Measurements from ENCODE around the gene DLK2. TPM values are rescaled to one million over a fixed set of nuclear protein-coding genes. Genes with fewer than 3 reads are reported as not detected.

DLK2 gene
- total and polyA plus RNA-seq, 10 donors = 0.12 to 0.68 (median 0.42) TPM; not detected in 2

- no peaks in the 10 kb centered on the region for H3K9me3 ChIP-seq
- TF ChIP-seq POLR2A (IDR thresholded peaks at IDR 0.05) = no peak
- no peak for TF ChIP-seq POLR2AphosphoS5 (IDR thresholded peaks at IDR 0.05)
- TF ChIP-seq, protein P1, sequence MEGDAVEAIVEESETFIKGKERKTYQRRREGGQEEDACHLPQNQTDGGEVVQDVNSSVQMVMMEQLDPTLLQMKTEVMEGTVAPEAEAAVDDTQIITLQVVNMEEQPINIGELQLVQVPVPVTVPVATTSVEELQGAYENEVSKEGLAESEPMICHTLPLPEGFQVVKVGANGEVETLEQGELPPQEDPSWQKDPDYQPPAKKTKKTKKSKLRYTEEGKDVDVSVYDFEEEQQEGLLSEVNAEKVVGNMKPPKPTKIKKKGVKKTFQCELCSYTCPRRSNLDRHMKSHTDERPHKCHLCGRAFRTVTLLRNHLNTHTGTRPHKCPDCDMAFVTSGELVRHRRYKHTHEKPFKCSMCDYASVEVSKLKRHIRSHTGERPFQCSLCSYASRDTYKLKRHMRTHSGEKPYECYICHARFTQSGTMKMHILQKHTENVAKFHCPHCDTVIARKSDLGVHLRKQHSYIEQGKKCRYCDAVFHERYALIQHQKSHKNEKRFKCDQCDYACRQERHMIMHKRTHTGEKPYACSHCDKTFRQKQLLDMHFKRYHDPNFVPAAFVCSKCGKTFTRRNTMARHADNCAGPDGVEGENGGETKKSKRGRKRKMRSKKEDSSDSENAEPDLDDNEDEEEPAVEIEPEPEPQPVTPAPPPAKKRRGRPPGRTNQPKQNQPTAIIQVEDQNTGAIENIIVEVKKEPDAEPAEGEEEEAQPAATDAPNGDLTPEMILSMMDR (IDR thresholded peaks at IDR 0.05 in 8 of 11, conservative IDR thresholded peaks at IDR 0.05 in 3 of 11) = no peak
- H3K4me1 ChIP-seq = peaks cover 16 to 64% (median 40%) of the 10 kb centered on the region in 6 donors
- 22 to 31% (median 27%) methylated on average over 3 of the region's 3 CpGs for WGBS, 5 donors
- peak overlapping the region; percentile 53 to 84 (median 68) for H3K4me3 ChIP-seq
- H3K27ac ChIP-seq = peak overlapping the region; percentile 71 to 90 (median 84)
- DNase-seq = no peak
- H3K27me3 ChIP-seq (replicated peaks in 1 of 7) = no peaks in the 10 kb centered on the region
- intact Hi-C loops (cut with DNase I; ENCODE audit: low total_unique reads) = no loop called here
- H3K36me3 ChIP-seq = peaks cover 0 to 5% (median 0%) of the 10 kb centered on the region in 6 donors
These were observed 22.6 kb upstream of the DLK2 start for GRCh38 chr6:43478008-43478372.

DNA sequence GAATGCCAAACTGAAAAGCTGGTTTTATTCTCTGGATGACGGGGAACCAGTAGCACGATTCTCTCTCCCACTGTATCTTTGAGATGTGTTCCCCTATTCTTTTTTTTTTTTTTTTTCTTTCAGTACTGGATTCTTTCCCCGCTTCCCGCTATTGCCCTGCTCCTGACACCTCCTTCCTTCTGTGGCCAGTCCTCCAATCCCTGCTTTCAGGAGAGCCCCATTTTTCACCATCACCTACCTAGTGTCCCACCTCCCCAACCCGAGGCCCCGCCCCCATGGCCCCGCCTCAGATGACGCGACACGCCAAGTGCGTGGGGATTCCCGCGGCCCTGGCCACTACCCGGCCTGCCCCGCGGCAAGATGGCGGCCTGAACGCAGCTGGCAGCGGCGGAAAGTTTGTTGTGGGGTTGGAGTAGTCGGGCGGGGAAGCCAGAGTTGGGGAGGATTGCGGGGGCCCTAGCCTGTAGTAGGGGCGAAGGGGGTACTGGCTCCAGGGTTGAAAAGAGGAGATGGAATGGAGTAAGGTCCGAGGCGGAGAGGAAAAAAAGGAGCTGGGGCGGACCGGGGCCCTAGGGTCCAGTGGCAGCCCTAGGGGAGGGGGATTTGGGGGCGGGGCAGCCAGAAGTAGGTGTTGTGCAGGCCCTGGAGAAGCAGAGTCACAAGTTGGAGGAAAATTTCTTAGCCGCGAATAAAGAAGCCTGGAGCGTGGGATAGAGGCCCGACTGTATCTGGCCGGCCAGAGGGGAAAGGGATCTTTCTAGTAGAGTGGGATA is 22.1 kb upstream of the DLK2 start, which contains the start of gene TJAP1:
Gene TJAP1 (plus strand): TSS at position 336 of the 773 bp plus-strand sequence. CDS start 21,432 bp downstream, outside the sequence.
- peaks cover 0 to 5% (median 0%) of the 10 kb centered on the region in 6 donors for H3K36me3 ChIP-seq
- H3K9me3 ChIP-seq = no peaks in the 10 kb centered on the region
- WGBS, 5 donors = 1 to 2% (median 2%) methylated on average over 34 of the region's 34 CpGs
- DNase-seq = peak; percentile 99
- peak within 1 kb of the TSS; percentile 53 to 84 (median 68) for H3K4me3 ChIP-seq
- peaks cover 0 to 2% (median 0%) of the 10 kb centered on the region in 7 donors for H3K27me3 ChIP-seq (replicated peaks in 1 of 7)
- H3K4me1 ChIP-seq = peaks cover 16 to 58% (median 40%) of the 10 kb centered on the region in 6 donors
- intact Hi-C loops (cut with DNase I; ENCODE audit: low total_unique reads) = no loop called here
- peak within 1 kb of the TSS; percentile 71 to 90 (median 84) for H3K27ac ChIP-seq
- TF ChIP-seq, protein P1 (IDR thresholded peaks at IDR 0.05 in 8 of 11, conservative IDR thresholded peaks at IDR 0.05 in 3 of 11) = no peak
- TF ChIP-seq POLR2A (IDR thresholded peaks at IDR 0.05) = peak in 2 of 3 donors; percentile 11 to 24
- TF ChIP-seq POLR2AphosphoS5 (IDR thresholded peaks at IDR 0.05) = peak; percentile 95 to 96 (median 96)

GRCh38 chr6:43476746-43477145 is 21.4 kb upstream of the DLK2 start:
- peaks cover 0 to 8% (median 0%) of the 10 kb centered on the region in 7 donors for H3K27me3 ChIP-seq (replicated peaks in 1 of 7)
- 28 to 42% (median 38%) methylated on average over 2 of the region's 2 CpGs for WGBS, 5 donors
- peak overlapping the region; percentile 21 to 90 (median 84) for H3K27ac ChIP-seq
- H3K4me3 ChIP-seq = peak overlapping the region; percentile 53 to 84 (median 68)
- TF ChIP-seq, protein P1 (IDR thresholded peaks at IDR 0.05 in 8 of 11, conservative IDR thresholded peaks at IDR 0.05 in 3 of 11) = no peak
- TF ChIP-seq POLR2A (IDR thresholded peaks at IDR 0.05) = no peak
- TF ChIP-seq POLR2AphosphoS5 (IDR thresholded peaks at IDR 0.05) = no peak
- no peaks in the 10 kb centered on the region for H3K9me3 ChIP-seq
- DNase-seq = no peak
- intact Hi-C loops (cut with DNase I; ENCODE audit: low total_unique reads) = no loop called here
- peaks cover 16 to 52% (median 39%) of the 10 kb centered on the region in 6 donors for H3K4me1 ChIP-seq
- peaks cover 0 to 5% (median 0%) of the 10 kb centered on the region in 6 donors for H3K36me3 ChIP-seq

- Histone ChIP-seq H3K9me3 (no peaks in the 10 kb centered on the region), H3K4me1 (peaks cover 16 to 39% (median 35%) of the 10 kb centered on the region in 6 donors), H3K27ac (no peak overlapping the region), H3K4me3 (no peak overlapping the region), H3K36me3 (peaks cover 0 to 2% (median 0%) of the 10 kb centered on the region in 6 donors), H3K27me3 (replicated peaks in 1 of 7) (peaks cover 0 to 18% (median 0%) of the 10 kb centered on the region in 7 donors)
- no peak for TF ChIP-seq POLR2AphosphoS5 (IDR thresholded peaks at IDR 0.05)
- intact Hi-C loops (cut with DNase I; ENCODE audit: low total_unique reads) = no loop called here
- DNase-seq = no peak
- 80 to 91% (median 86%) methylated on average over 5 to 6 of the region's 6 CpGs for WGBS, 5 donors
These were observed 20.2 kb upstream of the DLK2 start for GRCh38 chr6:43475516-43475915.

All from spleen (tissue), 11 donors.